ENCODE results near the gene CTXN2. TPM values are rescaled to one million over a fixed set of nuclear protein-coding genes. Genes with fewer than 3 reads are reported as not detected.

CTXN2 gene
- total and polyA plus RNA-seq, 7 donors, result 0.13 to 0.27 (median 0.16) TPM; not detected in 4

DNA sequence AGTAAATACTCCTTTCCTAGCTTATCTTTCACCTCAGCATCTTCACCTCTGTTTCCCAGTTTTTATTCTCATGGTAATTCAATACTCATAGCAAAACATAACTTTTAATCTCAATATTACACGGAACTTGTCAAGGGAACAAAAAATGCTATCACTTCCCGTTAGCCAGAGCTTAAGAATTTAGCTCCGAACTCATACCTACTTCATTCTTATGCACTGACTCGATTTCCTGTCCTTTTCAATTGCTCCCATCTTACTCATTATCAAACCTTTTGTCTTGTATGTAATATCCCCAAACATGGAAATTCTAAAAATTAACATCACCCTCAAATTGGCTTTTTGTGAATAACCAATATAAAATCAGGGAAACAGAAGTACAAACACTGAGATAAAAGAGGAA, 41.6 kb upstream of the CTXN2 start:
- H3K27me3 ChIP-seq, result no peaks in the 10 kb centered on the region
- WGBS, 2 donors, result 92% methylated on average over 4 of the region's 4 CpGs
- TF ChIP-seq POLR2A (IDR thresholded peaks at IDR 0.05), result no peak
- TF ChIP-seq POLR2AphosphoS5 (IDR thresholded peaks at IDR 0.05), result no peak
- TF ChIP-seq EP300 (IDR thresholded peaks at IDR 0.05), result no peak
- no peak for TF ChIP-seq CTCF (IDR thresholded peaks at IDR 0.05)
- no peaks in the 10 kb centered on the region for H3K9me3 ChIP-seq
- DNase-seq, result no peak
- H3K36me3 ChIP-seq, result peaks cover 0 to 43% (median 2%) of the 10 kb centered on the region in 4 donors
- H3K4me1 ChIP-seq, result peaks cover 0 to 18% (median 12%) of the 10 kb centered on the region in 4 donors
- intact Hi-C loops (cut with DNase I), result no loop called here
- H3K4me3 ChIP-seq, result no peak overlapping the region
- H3K27ac ChIP-seq, result no peak overlapping the region

DNA sequence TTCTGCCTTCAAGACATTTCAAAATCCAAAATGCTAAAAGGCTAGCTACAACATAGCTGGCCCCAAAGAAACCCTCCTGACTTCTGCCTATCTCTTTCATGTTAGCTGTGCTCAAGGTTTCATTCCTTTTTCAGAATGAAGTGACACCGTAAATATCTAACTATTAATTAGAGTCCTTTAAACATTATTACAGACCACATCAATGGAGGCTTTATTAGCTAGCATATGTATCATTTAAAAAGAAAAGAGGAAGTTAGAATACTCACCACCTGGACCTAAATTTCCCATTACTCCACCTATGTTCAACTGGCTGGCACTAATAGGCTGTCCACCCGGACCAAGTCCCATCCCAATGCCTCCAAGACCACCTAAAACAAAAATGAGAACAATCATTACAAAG, 37.9 kb upstream of the CTXN2 start:
- no peak overlapping the region for H3K27ac ChIP-seq
- 96 to 97% methylated on average over 2 of the region's 2 CpGs for WGBS, 2 donors
- no peaks in the 10 kb centered on the region for H3K4me1 ChIP-seq
- no peak overlapping the region for H3K4me3 ChIP-seq
- TF ChIP-seq EP300 (IDR thresholded peaks at IDR 0.05) (no peak), POLR2AphosphoS5 (IDR thresholded peaks at IDR 0.05) (no peak), CTCF (IDR thresholded peaks at IDR 0.05) (no peak)
- DNase-seq, result no peak
- no peaks in the 10 kb centered on the region for H3K27me3 ChIP-seq
- H3K36me3 ChIP-seq, result peaks cover 0 to 43% (median 2%) of the 10 kb centered on the region in 4 donors
- intact Hi-C loops (cut with DNase I), result no loop called here
- H3K9me3 ChIP-seq, result no peaks in the 10 kb centered on the region

- Histone ChIP-seq H3K4me3 (no peak overlapping the region), H3K36me3 (peaks cover 0 to 27% (median 0%) of the 10 kb centered on the region in 4 donors), H3K9me3 (no peaks in the 10 kb centered on the region), H3K27me3 (no peaks in the 10 kb centered on the region), H3K27ac (no peak overlapping the region), H3K4me1 (peaks cover 0 to 7% (median 0%) of the 10 kb centered on the region in 4 donors)
- no peak for DNase-seq
- TF ChIP-seq POLR2A (IDR thresholded peaks at IDR 0.05), result no peak
- TF ChIP-seq CTCF (IDR thresholded peaks at IDR 0.05), result no peak
- no peak for TF ChIP-seq EP300 (IDR thresholded peaks at IDR 0.05)
- TF ChIP-seq POLR2AphosphoS5 (IDR thresholded peaks at IDR 0.05), result no peak
- intact Hi-C loops (cut with DNase I), result no loop called here
- 61 to 63% methylated on average over 3 of the region's 3 CpGs for WGBS, 2 donors
Observed at GRCh38 chr15:48168616-48169015, 22.8 kb upstream of the CTXN2 start.

GRCh38 chr15:48170981-48171380, 20.5 kb upstream of the CTXN2 start:
- intact Hi-C loops (cut with DNase I), result no loop called here
- no peak overlapping the region for H3K27ac ChIP-seq
- H3K27me3 ChIP-seq, result no peaks in the 10 kb centered on the region
- H3K9me3 ChIP-seq, result no peaks in the 10 kb centered on the region
- no peak for DNase-seq
- WGBS, 2 donors, result 89 to 95% methylated on average over 1 of the region's 1 CpG
- no peak overlapping the region for H3K4me3 ChIP-seq
- peaks cover 0 to 9% (median 0%) of the 10 kb centered on the region in 4 donors for H3K4me1 ChIP-seq
- TF ChIP-seq POLR2A (IDR thresholded peaks at IDR 0.05), result no peak
- H3K36me3 ChIP-seq, result peaks cover 0 to 13% (median 0%) of the 10 kb centered on the region in 4 donors

DNA sequence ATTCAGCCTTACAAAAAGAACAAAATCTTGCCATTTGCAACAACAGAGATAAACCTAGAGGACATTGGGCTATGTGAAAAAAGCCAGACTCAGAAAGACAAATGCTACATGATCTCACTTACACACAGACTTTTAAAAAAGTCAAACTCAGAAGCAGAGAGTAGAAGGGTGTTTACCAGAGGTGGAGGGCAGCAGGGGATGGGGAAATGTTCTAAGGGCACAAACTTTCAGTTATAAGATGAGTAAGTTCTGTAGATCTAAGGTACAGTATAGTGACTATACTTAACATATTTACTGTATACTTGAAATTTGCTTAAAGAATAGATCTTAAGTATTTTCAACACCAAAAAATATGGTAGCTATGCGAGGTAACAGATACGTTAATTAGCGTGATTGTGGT, 16.3 kb upstream of the CTXN2 start:
- no peak for DNase-seq
- no peak for TF ChIP-seq EP300 (IDR thresholded peaks at IDR 0.05)
- TF ChIP-seq POLR2A (IDR thresholded peaks at IDR 0.05), result no peak
- no peak for TF ChIP-seq CTCF (IDR thresholded peaks at IDR 0.05)
- TF ChIP-seq POLR2AphosphoS5 (IDR thresholded peaks at IDR 0.05), result no peak
- no peak overlapping the region for H3K4me3 ChIP-seq
- no peaks in the 10 kb centered on the region for H3K27me3 ChIP-seq
- H3K4me1 ChIP-seq, result peaks cover 0 to 21% (median 2%) of the 10 kb centered on the region in 4 donors
- intact Hi-C loops (cut with DNase I), result loop anchor here (5.0 kb wide), 1 partner anchor 157 kb away; the partner anchor contains the start of gene DUT
- H3K27ac ChIP-seq, result no peak overlapping the region
- H3K9me3 ChIP-seq, result no peaks in the 10 kb centered on the region
- WGBS, 2 donors, result 95 to 97% methylated on average over 3 of the region's 3 CpGs
- H3K36me3 ChIP-seq, result no peaks in the 10 kb centered on the region
